Prostate gland (tissue), 1 donor: ENCODE measurements around the gene DPYSL5.

Experiments used
- POLR2A ChIP-seq: fragments of 450-650 bp; IDR thresholded peaks from one replicate; pipeline ENCODE4 v1.6.1; 2016; ENCODE audit warnings: antibody characterized with exemption, mild to moderate bottlenecking
- POLR2AphosphoS5 ChIP-seq: sonication (generic); formaldehyde crosslinking; IDR thresholded peaks from one replicate; pipeline ENCODE4 v1.6.1; 2017; ENCODE audit warnings: antibody characterized with exemption

- TF ChIP-seq POLR2A: no peak
- TF ChIP-seq POLR2AphosphoS5: no peak
Measured at GRCh38 chr2:26969077-26969844, 121.3 kb downstream of the DPYSL5 start.
